A549 (cell line): ENCODE results near the gene CDH4. TPM values are rescaled to one million over a fixed set of nuclear protein-coding genes. Genes with fewer than 3 reads are reported as not detected.

Source experiments
- ATAC-seq, 2 experiments: fragments of 200-7000 bp in 1 of 2; fragments of >200 bp in 1 of 2; cut with Nextera tagmentation in 1 of 2; cut with Tn5 transposase in 1 of 2; 3 replicates each; pipeline versions ENCODE4 v1.8.0 to v1.9.1; 2018 to 2020; ENCODE audit warnings: mild to moderate bottlenecking in 1 of 2, moderate library complexity in 1 of 2
- CTCF ChIA-PET: fragments of 300-600 bp; sonication (Branson Sonifier 250); formaldehyde crosslinking; extraction: SDS; loops from one replicate; lab custom pipeline; 2021; ENCODE audit warnings: antibody characterized with exemption, inconsistent platforms; lab: Yijun Ruan, JAX
- POLR2A ChIA-PET: fragments of 350-600 bp; formaldehyde crosslinking; extraction: SDS; loops from one replicate; lab custom pipeline; 2021; ENCODE audit warnings: antibody characterized with exemption, inconsistent platforms; lab: Yijun Ruan, JAX
- DNase-seq, 2 experiments: peaks; one replicate each; pipeline versions ENCODE4 v3.0.0 to v3.0.0-alpha.2; 2011 to 2016; ENCODE audit warnings: low read depth in 1 of 2, low spot score in 1 of 2
- FAIRE-seq: peaks from 2 replicates; lab custom pipeline; 2011; peaks lifted over from hg19 to GRCh38; lab: Jason Lieb, UNC
- H3K27ac ChIP-seq, 2 experiments: fragments of >200 bp; sonication (Bioruptor Twin); formaldehyde crosslinking; 3 replicates each; pipeline ENCODE4 v1.5.1; 2016 to 2017
- H3K4me1 ChIP-seq: fragments of >200 bp; sonication (Bioruptor Twin); formaldehyde crosslinking; 3 replicates; pipeline ENCODE4 v1.6.1; 2016
- H3K4me2 ChIP-seq: fragments of >200 bp; sonication (Bioruptor Twin); formaldehyde crosslinking; 3 replicates; pipeline ENCODE4 v1.6.1; 2016
- H3K4me3 ChIP-seq: fragments of >200 bp; sonication (Bioruptor Twin); formaldehyde crosslinking; 3 replicates; pipeline ENCODE4 v1.5.1; 2016
- H3K9me3 ChIP-seq: fragments of >200 bp; sonication (Bioruptor Twin); formaldehyde crosslinking; 3 replicates; pipeline ENCODE4 v1.6.1; 2016
- BHLHE40 ChIP-seq: IDR thresholded peaks from 2 replicates; pipeline ENCODE4 v1.6.1; 2012; ENCODE audit warnings: low read depth, low read length, inconsistent platforms
- CBX2 ChIP-seq: fragments of 200-600 bp; sonication (generic); IDR thresholded peaks from 2 replicates; pipeline ENCODE4 v1.6.1; 2016; ENCODE audit warnings: low read depth, mild to moderate bottlenecking, borderline replicate concordance
- CBX8 ChIP-seq: fragments of 200-600 bp; sonication (generic); IDR thresholded peaks from 2 replicates; pipeline ENCODE4 v1.6.1; 2016
- CHD2 ChIP-seq: fragments of 150-350 bp; IDR thresholded peaks from 2 replicates; pipeline ENCODE4 v1.6.1; 2014; ENCODE audit warnings: low read length; ENCODE audit not compliant: partially characterized antibody
- EP300 ChIP-seq, 2 experiments: fragments of >200 bp; sonication (Bioruptor Twin); formaldehyde crosslinking; IDR thresholded peaks; 2 replicates in 1 of 2; 3 replicates in 1 of 2; pipeline ENCODE4 v1.6.1; 2016 to 2017
- FOXS1 ChIP-seq: fragments of 250-450 bp; sonication (Bioruptor Pico); IDR thresholded peaks from 2 replicates; pipeline ENCODE4 v1.5.0; 2020; ENCODE audit warnings: mild to moderate bottlenecking, moderate library complexity
- HDAC2 ChIP-seq: fragments of 200-600 bp; sonication (generic); IDR thresholded peaks from 2 replicates; pipeline ENCODE4 v1.6.1; 2016
- HEYL ChIP-seq: fragments of 250-450 bp; sonication (Bioruptor Pico); IDR thresholded peaks from 2 replicates; pipeline ENCODE4 v1.8.0; 2021; ENCODE audit warnings: mild to moderate bottlenecking, moderate library complexity
- HOXB13 ChIP-seq: fragments of 250-450 bp; sonication (Bioruptor Pico); IDR thresholded peaks from 2 replicates; pipeline ENCODE4 v1.5.0; 2020; ENCODE audit warnings: low read depth, mild to moderate bottlenecking, moderate library complexity
- HOXB5 ChIP-seq: fragments of 250-450 bp; sonication (Bioruptor Pico); IDR thresholded peaks from 2 replicates; pipeline ENCODE4 v1.5.0; 2020; ENCODE audit warnings: mild to moderate bottlenecking, moderate library complexity
- JUNB ChIP-seq: fragments of >200 bp; sonication (Bioruptor Twin); formaldehyde crosslinking; IDR thresholded peaks from 2 replicates; pipeline ENCODE4 v1.6.1; 2016
- MAFK ChIP-seq: fragments of 450-650 bp; IDR thresholded peaks from 2 replicates; pipeline ENCODE4 v1.6.1; 2014; ENCODE audit not compliant: partially characterized antibody
- MAZ ChIP-seq: fragments of 150-350 bp; IDR thresholded peaks from 2 replicates; pipeline ENCODE4 v1.6.1; 2014; ENCODE audit warnings: antibody characterized with exemption, low read depth, low read length, borderline replicate concordance
- MYC ChIP-seq: IDR thresholded peaks from 2 replicates; pipeline ENCODE4 v1.6.1; 2012; ENCODE audit warnings: mild to moderate bottlenecking, inconsistent platforms, low read length, improper control_type of control experiment, borderline replicate concordance
- NPAS2 ChIP-seq: fragments of 250-450 bp; sonication (Bioruptor Pico); IDR thresholded peaks from 2 replicates; pipeline ENCODE4 v1.8.0; 2022; ENCODE audit warnings: mild to moderate bottlenecking, moderate library complexity, borderline replicate concordance
- NR3C1 ChIP-seq: fragments of >200 bp; sonication (Bioruptor Twin); formaldehyde crosslinking; IDR thresholded peaks from 3 replicates; pipeline ENCODE4 v1.6.1; 2017
- PHF8 ChIP-seq: fragments of 200-600 bp; sonication (generic); IDR thresholded peaks from 2 replicates; pipeline ENCODE4 v1.6.1; 2016; ENCODE audit warnings: low read depth, mild to moderate bottlenecking, antibody characterized with exemption, moderate library complexity, borderline replicate concordance
- POLR2AphosphoS2 ChIP-seq: conservative IDR thresholded peaks from 2 replicates; pipeline ENCODE4 v1.6.1; 2012; ENCODE audit warnings: low read length, improper control_type of control experiment, inconsistent platforms
- RAD21 ChIP-seq, 2 experiments: fragments of >200 bp in 1 of 2; sonication (Bioruptor Twin) in 1 of 2; formaldehyde crosslinking in 1 of 2; IDR thresholded peaks in 1 of 2; conservative IDR thresholded peaks in 1 of 2; 2 replicates in 1 of 2; 3 replicates in 1 of 2; pipeline ENCODE4 v1.6.1; 2012 to 2018; ENCODE audit warnings: inconsistent platforms in 1 of 2
- RCOR1 ChIP-seq: fragments of 150-350 bp; IDR thresholded peaks from 2 replicates; pipeline ENCODE4 v1.6.1; 2014; ENCODE audit warnings: antibody characterized with exemption, low read length, low read depth
- RNF2 ChIP-seq: fragments of 200-600 bp; sonication (generic); IDR thresholded peaks from 2 replicates; pipeline ENCODE4 v1.6.1; 2016; ENCODE audit warnings: low read depth, mild to moderate bottlenecking, antibody characterized with exemption, moderate library complexity, borderline replicate concordance
- SREBF2 ChIP-seq: fragments of 450-650 bp; IDR thresholded peaks from 2 replicates; pipeline ENCODE4 v1.6.1; 2014; ENCODE audit warnings: mild to moderate bottlenecking, moderate library complexity
- TFCP2L1 ChIP-seq: fragments of 250-450 bp; sonication (Bioruptor Pico); IDR thresholded peaks from 2 replicates; pipeline ENCODE4 v1.5.0; 2021; ENCODE audit warnings: mild to moderate bottlenecking
- TP53 ChIP-seq: fragments of 250-450 bp; sonication (Bioruptor Pico); IDR thresholded peaks from 2 replicates; pipeline ENCODE4 v1.5.0; 2021; ENCODE audit warnings: mild to moderate bottlenecking, moderate library complexity
- ZFP36 ChIP-seq: fragments of 450-650 bp; IDR thresholded peaks from 2 replicates; pipeline ENCODE4 v1.6.1; 2014; ENCODE audit warnings: borderline replicate concordance; ENCODE audit not compliant: partially characterized antibody
- WGBS: methylation state at CpG from one replicate; pipeline ENCODE4 v1.1.6; 2017; ENCODE audit errors: missing lambda C conversion rate; 5-methylcytosine and 5-hydroxymethylcytosine counted together
- polyA plus RNA-seq, 4 experiments: library from polyadenylated mRNA; depleted of rRNA in 3 of 4; stranded (reverse); fragments of >200 nt; fragmentation: RNase III in 1 of 4; extraction: RNeasy Plus Mini Kit Qiagen cat#74134 plus additional on column Dnase treatment in 1 of 4; gene quantifications; 2 replicates in 3 of 4; 3 replicates in 1 of 4; pipeline ENCODE4 v1.2.3, GENCODE V29; 2011 to 2017
- TF ChIP-seq, protein P1 (sequence below): fragments of >200 bp; sonication (Bioruptor Twin); formaldehyde crosslinking; IDR thresholded peaks from 2 replicates; pipeline ENCODE4 v1.6.1; 2016
- TF ChIP-seq, protein P2 (sequence below): fragments of 250-450 bp; sonication (Bioruptor Pico); IDR thresholded peaks from 2 replicates; pipeline ENCODE4 v1.5.0; 2020; ENCODE audit warnings: low read depth, mild to moderate bottlenecking, moderate library complexity
- TF ChIP-seq, protein P3 (sequence below): fragments of 450-650 bp; IDR thresholded peaks from 2 replicates; pipeline ENCODE4 v1.6.1; 2014; ENCODE audit warnings: antibody characterized with exemption

CDH4 gene
- polyA plus RNA-seq, 2 of the 4 experiments (the other 2 are of a cell fraction): 3.4 to 10.3 TPM

DNA sequence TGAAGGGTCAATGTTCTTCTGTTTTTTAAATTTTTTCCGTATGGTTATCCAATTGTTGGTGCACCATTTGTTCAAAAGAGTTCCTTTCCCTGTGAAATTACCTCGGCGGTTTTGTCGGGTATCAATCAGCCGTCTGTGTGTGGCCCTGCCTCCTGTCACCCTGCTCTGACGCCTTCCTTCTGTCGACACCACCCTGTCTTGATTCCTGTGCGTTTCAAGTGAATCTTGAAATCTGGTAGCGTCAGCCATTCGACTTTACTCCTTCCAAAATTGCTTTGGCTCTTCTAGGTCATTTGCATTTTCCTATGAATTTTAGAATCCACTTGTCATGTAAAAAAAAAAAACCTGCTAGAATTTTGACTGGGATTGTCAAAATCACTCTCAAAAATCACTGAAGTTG lies 181.1 kb downstream of the CDH4 start:
- TF ChIP-seq HEYL (CRISPR knock-in tag) (no peak), HOXB5 (CRISPR knock-in tag) (no peak), CBX8 (no peak), POLR2AphosphoS2 (no peak), PHF8 (no peak), MYC (no peak), JUNB (no peak), HOXB13 (CRISPR knock-in tag) (no peak), MAZ (no peak), CBX2 (no peak), RCOR1 (no peak), FOXS1 (CRISPR knock-in tag) (no peak), TFCP2L1 (no peak), BHLHE40 (no peak), RAD21 (conservative IDR thresholded peaks at IDR 0.05 in 1 of 2, IDR thresholded peaks at IDR 0.05 in 1 of 2) (no peak), HDAC2 (no peak), RNF2 (no peak), EP300 (IDR thresholded peaks at IDR 0.05) (no peak)
- TF ChIP-seq, protein P1, sequence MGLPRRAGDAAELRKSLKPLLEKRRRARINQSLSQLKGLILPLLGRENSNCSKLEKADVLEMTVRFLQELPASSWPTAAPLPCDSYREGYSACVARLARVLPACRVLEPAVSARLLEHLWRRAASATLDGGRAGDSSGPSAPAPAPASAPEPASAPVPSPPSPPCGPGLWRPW: no peak
- TF ChIP-seq, protein P2, sequence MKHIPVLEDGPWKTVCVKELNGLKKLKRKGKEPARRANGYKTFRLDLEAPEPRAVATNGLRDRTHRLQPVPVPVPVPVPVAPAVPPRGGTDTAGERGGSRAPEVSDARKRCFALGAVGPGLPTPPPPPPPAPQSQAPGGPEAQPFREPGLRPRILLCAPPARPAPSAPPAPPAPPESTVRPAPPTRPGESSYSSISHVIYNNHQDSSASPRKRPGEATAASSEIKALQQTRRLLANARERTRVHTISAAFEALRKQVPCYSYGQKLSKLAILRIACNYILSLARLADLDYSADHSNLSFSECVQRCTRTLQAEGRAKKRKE (CRISPR knock-in tag): no peak
- 82% methylated on average over 10 of the region's 10 CpGs for WGBS
- no peaks in the 10 kb centered on the region for H3K9me3 ChIP-seq
- FAIRE-seq (no peak), ATAC-seq (no peak), DNase-seq (no peak)
- H3K4me1 ChIP-seq: peaks cover 8% of the 10 kb centered on the region; the same call in 2 of the 3 replicates
- no peak overlapping the region for H3K4me3 ChIP-seq
- POLR2A ChIA-PET: no interaction called here
- H3K27ac ChIP-seq: no peak overlapping the region
- no peak overlapping the region for H3K4me2 ChIP-seq
- CTCF ChIA-PET: no interaction called here

DNA sequence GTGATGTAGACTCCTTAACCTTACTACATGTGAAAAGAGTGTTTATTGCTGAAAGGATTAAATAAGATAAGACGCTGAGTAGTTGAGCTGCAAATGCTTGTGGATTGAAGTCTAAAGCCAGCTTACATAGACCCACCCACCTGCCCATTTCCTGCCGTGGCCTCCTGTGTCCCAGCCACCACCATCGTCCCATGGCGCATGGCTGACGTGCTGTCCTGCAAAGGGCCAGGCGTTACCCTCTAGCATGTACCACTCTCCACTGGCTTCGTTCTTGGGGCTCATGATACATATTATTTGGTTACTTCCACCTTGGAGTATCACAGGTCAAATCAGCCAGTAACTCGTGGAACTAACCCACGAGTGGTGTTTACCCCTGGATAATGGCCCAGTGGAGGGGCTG lies 181.8 kb downstream of the CDH4 start:
- no peak overlapping the region for H3K27ac ChIP-seq
- ChIA-PET POLR2A (no interaction called here), CTCF (no interaction called here)
- ATAC-seq: no peak
- TF ChIP-seq, protein P3, sequence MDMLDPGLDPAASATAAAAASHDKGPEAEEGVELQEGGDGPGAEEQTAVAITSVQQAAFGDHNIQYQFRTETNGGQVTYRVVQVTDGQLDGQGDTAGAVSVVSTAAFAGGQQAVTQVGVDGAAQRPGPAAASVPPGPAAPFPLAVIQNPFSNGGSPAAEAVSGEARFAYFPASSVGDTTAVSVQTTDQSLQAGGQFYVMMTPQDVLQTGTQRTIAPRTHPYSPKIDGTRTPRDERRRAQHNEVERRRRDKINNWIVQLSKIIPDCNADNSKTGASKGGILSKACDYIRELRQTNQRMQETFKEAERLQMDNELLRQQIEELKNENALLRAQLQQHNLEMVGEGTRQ: no peak
- TF ChIP-seq ZFP36 (no peak), MAFK (no peak), NR3C1 (no peak), NPAS2 (CRISPR knock-in tag) (no peak)
- no peak for DNase-seq
- H3K4me2 ChIP-seq: no peak overlapping the region
- 81% methylated on average over 9 of the region's 9 CpGs for WGBS
- no peak for FAIRE-seq
- H3K9me3 ChIP-seq: no peaks in the 10 kb centered on the region
- no peak overlapping the region for H3K4me3 ChIP-seq
- H3K4me1 ChIP-seq: peaks cover 8% of the 10 kb centered on the region; the same call in 2 of the 3 replicates

DNA sequence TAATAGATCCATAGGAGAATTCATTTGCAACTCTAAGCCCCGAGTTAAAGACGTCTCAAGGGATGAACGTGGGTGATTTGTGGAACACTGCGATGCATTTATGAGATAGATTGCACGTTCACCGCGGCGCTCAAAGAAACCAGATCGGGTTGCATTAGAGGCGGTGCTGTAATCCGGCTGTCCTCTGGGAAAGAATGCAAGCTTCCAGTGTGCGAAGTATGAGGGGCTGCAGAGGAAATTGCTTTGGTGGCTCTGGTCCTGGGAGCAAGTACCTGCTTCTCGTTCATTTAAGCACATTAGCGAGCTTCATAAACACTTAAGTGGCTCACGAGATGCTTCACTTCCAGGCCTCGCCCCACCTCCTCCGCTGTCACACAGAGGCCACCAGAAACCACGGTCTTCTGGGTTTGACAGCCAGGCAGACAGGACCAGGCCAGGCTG lies 182.3 kb downstream of the CDH4 start:
- no peaks in the 10 kb centered on the region for H3K9me3 ChIP-seq
- no peak for DNase-seq
- POLR2A ChIA-PET: no interaction called here
- H3K4me1 ChIP-seq: peaks cover 8% of the 10 kb centered on the region; the same call in 2 of the 3 replicates
- no peak overlapping the region for H3K4me2 ChIP-seq
- H3K4me3 ChIP-seq: no peak overlapping the region
- WGBS: 79% methylated on average over 18 of the region's 18 CpGs
- no peak overlapping the region for H3K27ac ChIP-seq
- ATAC-seq: no peak
- TF ChIP-seq TP53 (CRISPR knock-in tag) (no peak), RNF2 (no peak), CHD2 (no peak), SREBF2 (no peak)
- TF ChIP-seq, all 56 proteins: peak for 0
- FAIRE-seq: no peak
- CTCF ChIA-PET: no interaction called here
